Type B pancreatic cell (in vitro differentiated cells): ENCODE measurements around the gene H6PD. TPM values are rescaled to one million over a fixed set of nuclear protein-coding genes. Genes with fewer than 3 reads are reported as not detected.

Experiments used
- DNase-seq: peaks from one replicate; pipeline ENCODE4 v3.0.0; 2021; ENCODE audit warnings: mixed read lengths; ENCODE audit not compliant: unreplicated experiment; ENCODE audit errors: extremely low spot score
- H3K27ac Mint-ChIP-seq: 2 replicates; pipeline ENCODE4 v1.8.0; 2021; ENCODE audit warnings: mild to moderate bottlenecking, mixed read lengths
- H3K27me3 Mint-ChIP-seq: 2 replicates; pipeline ENCODE4 v1.8.0; 2021; ENCODE audit warnings: mixed read lengths
- H3K36me3 Mint-ChIP-seq: 2 replicates; pipeline ENCODE4 v1.8.0; 2021; ENCODE audit warnings: mixed read lengths
- H3K4me1 Mint-ChIP-seq: one replicate; pipeline ENCODE4 v1.8.0; 2021; ENCODE audit warnings: mixed read lengths; ENCODE audit not compliant: unreplicated experiment
- H3K4me3 Mint-ChIP-seq: 2 replicates; pipeline ENCODE4 v1.8.0; 2021; ENCODE audit warnings: mild to moderate bottlenecking, mixed read lengths
- H3K9me3 Mint-ChIP-seq: 2 replicates; pipeline ENCODE4 v1.8.0; 2021; ENCODE audit warnings: mixed read lengths
- CTCF ChIP-seq: fragments of 200-600 bp; sonication (generic); conservative IDR thresholded peaks from 2 replicates; pipeline ENCODE4 v1.5.0; 2021; ENCODE audit warnings: antibody characterized with exemption, mild to moderate bottlenecking
- total RNA-seq: library from RNA; stranded (reverse); gene quantifications from 2 replicates; pipeline ENCODE4 v1.2.1, GENCODE V29; 2021; ENCODE audit warnings: low replicate concordance

H6PD gene
- total RNA-seq, 1 donor from 2014 or later, result 26.1 TPM

- H3K36me3 Mint-ChIP-seq, result peaks cover 9% of the 10 kb centered on the region
- no peaks in the 10 kb centered on the region for H3K27me3 Mint-ChIP-seq
- peak overlapping the region; percentile 92 for H3K27ac Mint-ChIP-seq
Observed at GRCh38 chr1:9241891-9242290, 7.3 kb downstream of the H6PD start.

GRCh38 chr1:9242338-9242969 lies 7.9 kb downstream of the H6PD start:
- Mint-ChIP-seq H3K27me3 (no peaks in the 10 kb centered on the region), H3K9me3 (no peaks in the 10 kb centered on the region), H3K4me3 (peak overlapping the region; percentile 52), H3K4me1 (peaks cover 26% of the 10 kb centered on the region), H3K36me3 (peaks cover 9% of the 10 kb centered on the region), H3K27ac (peak overlapping the region; percentile 92)
- TF ChIP-seq CTCF, result no peak
- DNase-seq, result no peak

More at GRCh38 chr1:9241891-9242290, 7.3 kb downstream of the H6PD start:
- H3K4me3 Mint-ChIP-seq, result peak overlapping the region; percentile 52
- no peaks in the 10 kb centered on the region for H3K9me3 Mint-ChIP-seq
- no peak for TF ChIP-seq CTCF
- DNase-seq, result no peak
- H3K4me1 Mint-ChIP-seq, result peaks cover 27% of the 10 kb centered on the region

GRCh38 chr1:9243066-9243739 lies 8.6 kb downstream of the H6PD start:
- H3K4me1 Mint-ChIP-seq, result peaks cover 19% of the 10 kb centered on the region

GRCh38 chr1:9244501-9245229 lies 10.1 kb downstream of the H6PD start:
- no peaks in the 10 kb centered on the region for H3K27me3 Mint-ChIP-seq
- TF ChIP-seq CTCF, result no peak
- peaks cover 13% of the 10 kb centered on the region for H3K4me1 Mint-ChIP-seq
- DNase-seq, result no peak
- H3K9me3 Mint-ChIP-seq, result no peaks in the 10 kb centered on the region
- no peak overlapping the region for H3K27ac Mint-ChIP-seq
- peaks cover 4% of the 10 kb centered on the region for H3K36me3 Mint-ChIP-seq
- H3K4me3 Mint-ChIP-seq, result no peak overlapping the region

More at GRCh38 chr1:9243066-9243739, 8.6 kb downstream of the H6PD start:
- no peak for DNase-seq
- H3K27me3 Mint-ChIP-seq, result no peaks in the 10 kb centered on the region
- no peak overlapping the region for H3K4me3 Mint-ChIP-seq
- no peak for TF ChIP-seq CTCF
- H3K36me3 Mint-ChIP-seq, result peaks cover 9% of the 10 kb centered on the region
- H3K27ac Mint-ChIP-seq, result peak overlapping the region; percentile 54
- H3K9me3 Mint-ChIP-seq, result no peaks in the 10 kb centered on the region

- TF ChIP-seq CTCF, result no peak
- DNase-seq, result no peak
- peaks cover 4% of the 10 kb centered on the region for H3K36me3 Mint-ChIP-seq
- peaks cover 11% of the 10 kb centered on the region for H3K4me1 Mint-ChIP-seq
- H3K4me3 Mint-ChIP-seq, result no peak overlapping the region
- H3K9me3 Mint-ChIP-seq, result no peaks in the 10 kb centered on the region
- H3K27me3 Mint-ChIP-seq, result no peaks in the 10 kb centered on the region
- H3K27ac Mint-ChIP-seq, result no peak overlapping the region
Observed at GRCh38 chr1:9245230-9245619, 10.7 kb downstream of the H6PD start.
